ENCODE measurements around the gene AATF.

- no peak for TF ChIP-seq CTCF (IDR thresholded peaks at IDR 0.05; ENCODE audit: poor library complexity)
- no peak for TF ChIP-seq EZH2 (IDR thresholded peaks at IDR 0.05; ENCODE audit: borderline replicate concordance)
Measured at GRCh38 chr17:36926226-36926625, 22.5 kb upstream of the AATF start.

Measured in hepatocyte (in vitro differentiated cells).